Transverse colon (tissue), 3 donors: Measurements from ENCODE around the gene LIX1L.

Experiments
- EP300 ChIP-seq: sonication (generic); formaldehyde crosslinking; IDR thresholded peaks from one replicate; pipeline ENCODE4 v1.6.1; 2017; ENCODE audit warnings: antibody characterized with exemption, low read depth
- POLR2AphosphoS5 ChIP-seq, 3 donors: sonication (generic); formaldehyde crosslinking; IDR thresholded peaks; one replicate each; pipeline ENCODE4 v1.6.1; 2016; ENCODE audit warnings: antibody characterized with exemption in 3 of 3

DNA sequence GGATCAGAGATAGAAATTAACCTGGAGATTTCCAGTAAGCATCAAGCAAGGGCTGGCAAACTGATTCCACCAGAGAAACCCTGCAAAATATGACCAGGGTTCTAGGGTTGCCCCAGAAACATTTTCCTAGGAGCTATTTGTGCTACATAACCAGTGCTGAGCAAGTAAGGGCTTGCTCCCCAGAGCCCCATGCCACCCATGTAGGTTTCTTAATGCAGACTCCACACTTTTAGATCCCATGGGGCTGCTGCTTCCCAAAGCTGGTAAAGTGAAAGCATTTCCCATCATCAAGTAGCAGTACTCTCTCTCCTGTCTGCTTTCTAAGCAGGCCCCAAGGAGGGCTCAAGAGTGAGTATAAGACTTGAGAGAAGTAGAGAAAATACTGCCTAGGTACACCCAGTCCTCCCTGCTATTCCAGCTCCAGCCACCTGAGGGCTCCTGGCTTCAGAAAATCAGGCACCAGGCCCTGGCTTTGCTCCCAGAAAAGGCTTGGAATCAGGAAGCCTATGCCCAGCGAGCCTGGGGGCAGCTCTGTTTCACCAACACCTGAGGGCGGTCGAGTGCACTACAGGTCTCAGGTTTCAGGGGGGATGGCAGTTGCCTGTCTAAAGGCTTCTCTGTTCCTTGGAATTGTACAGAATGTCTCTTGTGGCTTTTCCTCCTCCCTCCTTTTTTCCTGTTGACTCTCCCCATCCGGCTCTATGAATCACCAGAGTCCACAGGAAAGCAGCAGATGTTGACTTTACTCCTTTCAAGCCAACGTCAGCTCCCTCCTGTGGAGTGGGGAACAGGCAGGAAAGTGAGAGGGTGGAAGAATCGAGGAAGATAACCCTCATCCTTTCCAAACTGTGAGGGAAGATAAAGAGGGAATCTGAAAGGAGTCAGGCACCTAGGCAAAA is 66.0 kb downstream of the LIX1L start:
- no peak for TF ChIP-seq EP300
- peak in 1 of 3 donors; percentile 74 for TF ChIP-seq POLR2AphosphoS5 (IDR thresholded peaks at IDR 0.05)
